Measurements from ENCODE around the gene TWF1. TPM values are rescaled to one million over a fixed set of nuclear protein-coding genes. Genes with fewer than 3 reads are reported as not detected.

The TWF1 gene
- total RNA-seq, 1 donor from 2014 or later, result 74.0 TPM

GRCh38 chr12:43824207-43824775 is 18.2 kb upstream of the TWF1 start:
- Mint-ChIP-seq H3K9me3 (ENCODE audit: unreplicated experiment) (no peaks in the 10 kb centered on the region), H3K4me3 (ENCODE audit: unreplicated experiment) (no peak overlapping the region), H3K27ac (ENCODE audit: unreplicated experiment) (no peak overlapping the region), H3K27me3 (ENCODE audit: unreplicated experiment) (no peaks in the 10 kb centered on the region), H3K4me1 (ENCODE audit: unreplicated experiment) (peaks cover 2% of the 10 kb centered on the region), H3K36me3 (ENCODE audit: unreplicated experiment) (no peaks in the 10 kb centered on the region)
- TF ChIP-seq, protein P1, sequence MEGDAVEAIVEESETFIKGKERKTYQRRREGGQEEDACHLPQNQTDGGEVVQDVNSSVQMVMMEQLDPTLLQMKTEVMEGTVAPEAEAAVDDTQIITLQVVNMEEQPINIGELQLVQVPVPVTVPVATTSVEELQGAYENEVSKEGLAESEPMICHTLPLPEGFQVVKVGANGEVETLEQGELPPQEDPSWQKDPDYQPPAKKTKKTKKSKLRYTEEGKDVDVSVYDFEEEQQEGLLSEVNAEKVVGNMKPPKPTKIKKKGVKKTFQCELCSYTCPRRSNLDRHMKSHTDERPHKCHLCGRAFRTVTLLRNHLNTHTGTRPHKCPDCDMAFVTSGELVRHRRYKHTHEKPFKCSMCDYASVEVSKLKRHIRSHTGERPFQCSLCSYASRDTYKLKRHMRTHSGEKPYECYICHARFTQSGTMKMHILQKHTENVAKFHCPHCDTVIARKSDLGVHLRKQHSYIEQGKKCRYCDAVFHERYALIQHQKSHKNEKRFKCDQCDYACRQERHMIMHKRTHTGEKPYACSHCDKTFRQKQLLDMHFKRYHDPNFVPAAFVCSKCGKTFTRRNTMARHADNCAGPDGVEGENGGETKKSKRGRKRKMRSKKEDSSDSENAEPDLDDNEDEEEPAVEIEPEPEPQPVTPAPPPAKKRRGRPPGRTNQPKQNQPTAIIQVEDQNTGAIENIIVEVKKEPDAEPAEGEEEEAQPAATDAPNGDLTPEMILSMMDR (IDR thresholded peaks at IDR 0.05), result no peak
- no peak for DNase-seq (ENCODE audit: extremely low spot score, unreplicated experiment)

GRCh38 chr12:43816168-43816567 is 10.1 kb upstream of the TWF1 start:
- TF ChIP-seq, protein P1 (IDR thresholded peaks at IDR 0.05), result no peak

DNA sequence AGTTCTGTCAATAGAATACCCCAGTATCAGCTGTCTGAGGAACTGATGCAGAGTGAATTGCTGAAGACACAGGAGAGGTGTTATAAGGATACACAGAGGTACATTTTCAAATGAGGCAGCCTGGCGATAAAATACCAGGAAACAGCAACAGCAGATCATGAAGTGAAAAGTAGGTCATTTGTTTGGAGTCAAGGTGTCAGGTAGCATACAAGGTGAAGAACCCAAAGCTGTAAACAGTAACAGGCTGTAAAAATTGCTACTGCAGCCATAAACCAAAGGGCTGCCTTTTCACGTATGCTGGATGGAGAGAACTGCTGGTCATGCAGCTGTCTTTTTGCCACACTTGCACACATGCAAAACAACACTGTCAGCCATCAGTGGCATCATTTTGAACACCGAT is 9.3 kb upstream of the TWF1 start:
- no peaks in the 10 kb centered on the region for H3K4me1 Mint-ChIP-seq (ENCODE audit: unreplicated experiment)
- H3K27me3 Mint-ChIP-seq (ENCODE audit: unreplicated experiment), result peaks cover 27% of the 10 kb centered on the region
- H3K27ac Mint-ChIP-seq (ENCODE audit: unreplicated experiment), result no peak overlapping the region
- H3K4me3 Mint-ChIP-seq (ENCODE audit: unreplicated experiment), result no peak overlapping the region
- TF ChIP-seq, protein P1 (IDR thresholded peaks at IDR 0.05), result no peak
- no peaks in the 10 kb centered on the region for H3K9me3 Mint-ChIP-seq (ENCODE audit: unreplicated experiment)
- DNase-seq (ENCODE audit: extremely low spot score, unreplicated experiment), result no peak
- no peaks in the 10 kb centered on the region for H3K36me3 Mint-ChIP-seq (ENCODE audit: unreplicated experiment)

More at GRCh38 chr12:43816168-43816567, 10.1 kb upstream of the TWF1 start:
- no peak for DNase-seq (ENCODE audit: extremely low spot score, unreplicated experiment)
- Mint-ChIP-seq H3K27ac (ENCODE audit: unreplicated experiment) (no peak overlapping the region), H3K27me3 (ENCODE audit: unreplicated experiment) (peaks cover 23% of the 10 kb centered on the region), H3K9me3 (ENCODE audit: unreplicated experiment) (no peaks in the 10 kb centered on the region), H3K4me1 (ENCODE audit: unreplicated experiment) (no peaks in the 10 kb centered on the region), H3K4me3 (ENCODE audit: unreplicated experiment) (no peak overlapping the region), H3K36me3 (ENCODE audit: unreplicated experiment) (no peaks in the 10 kb centered on the region)

- Mint-ChIP-seq H3K27ac (ENCODE audit: unreplicated experiment) (no peak overlapping the region), H3K4me3 (ENCODE audit: unreplicated experiment) (no peak overlapping the region), H3K4me1 (ENCODE audit: unreplicated experiment) (no peaks in the 10 kb centered on the region), H3K27me3 (ENCODE audit: unreplicated experiment) (peaks cover 23% of the 10 kb centered on the region), H3K9me3 (ENCODE audit: unreplicated experiment) (no peaks in the 10 kb centered on the region), H3K36me3 (ENCODE audit: unreplicated experiment) (no peaks in the 10 kb centered on the region)
- no peak for DNase-seq (ENCODE audit: extremely low spot score, unreplicated experiment)
- TF ChIP-seq, protein P1 (IDR thresholded peaks at IDR 0.05), result no peak
Observed at GRCh38 chr12:43812926-43813325, 6.8 kb upstream of the TWF1 start.

GRCh38 chr12:43812057-43812456 is 5.9 kb upstream of the TWF1 start:
- Mint-ChIP-seq H3K36me3 (ENCODE audit: unreplicated experiment) (no peaks in the 10 kb centered on the region), H3K4me3 (ENCODE audit: unreplicated experiment) (no peak overlapping the region), H3K4me1 (ENCODE audit: unreplicated experiment) (peaks cover 3% of the 10 kb centered on the region), H3K27me3 (ENCODE audit: unreplicated experiment) (peaks cover 23% of the 10 kb centered on the region), H3K9me3 (ENCODE audit: unreplicated experiment) (no peaks in the 10 kb centered on the region), H3K27ac (ENCODE audit: unreplicated experiment) (no peak overlapping the region)
- TF ChIP-seq, protein P1 (IDR thresholded peaks at IDR 0.05), result no peak
- DNase-seq (ENCODE audit: extremely low spot score, unreplicated experiment), result no peak

All from osteocyte (in vitro differentiated cells).